Ishikawa (cell line): Measurements from ENCODE around the gene DEFB121.

Source experiments
- CEBPB ChIP-seq: IDR thresholded peaks from 2 replicates; pipeline ENCODE4 v1.6.1; 2012
- FOXM1 ChIP-seq: IDR thresholded peaks from 2 replicates; pipeline ENCODE4 v1.6.1; 2012; ENCODE audit warnings: low read depth, borderline replicate concordance
- TAF1 ChIP-seq: IDR thresholded peaks from 2 replicates; pipeline ENCODE4 v1.6.1; 2012; ENCODE audit warnings: low read depth, mild to moderate bottlenecking
- TF ChIP-seq, protein P1 (sequence below): IDR thresholded peaks from 2 replicates; pipeline ENCODE4 v1.6.1; 2012

DNA sequence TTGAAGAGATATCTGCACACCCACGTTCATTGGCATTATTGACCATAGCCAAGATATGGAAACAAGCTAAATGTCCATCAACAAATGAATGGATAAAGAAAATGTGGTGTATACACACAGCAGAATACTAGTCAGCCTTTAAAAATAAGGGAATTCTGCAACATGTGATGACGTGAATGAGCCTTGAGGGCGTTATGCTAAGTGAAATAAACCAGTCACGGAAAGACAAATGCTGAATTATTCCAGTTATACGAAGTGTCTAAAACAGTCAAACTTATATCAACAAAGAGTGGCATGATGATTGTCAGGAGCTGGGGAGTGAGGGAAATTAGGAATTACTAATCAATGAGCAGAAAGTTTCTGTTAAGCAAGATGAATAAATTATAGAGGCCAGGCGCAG is 8.4 kb upstream of the DEFB121 start:
- TF ChIP-seq TAF1 (no peak), FOXM1 (no peak), CEBPB (no peak)
- TF ChIP-seq, protein P1, sequence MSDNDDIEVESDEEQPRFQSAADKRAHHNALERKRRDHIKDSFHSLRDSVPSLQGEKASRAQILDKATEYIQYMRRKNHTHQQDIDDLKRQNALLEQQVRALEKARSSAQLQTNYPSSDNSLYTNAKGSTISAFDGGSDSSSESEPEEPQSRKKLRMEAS: no peak
